NCI-H1417 treated with DMSO at 0.1 percent for 48 hours (cell line): ENCODE measurements around the gene L3MBTL4.
"Not testable (repeated sequence)": the region's sequence is repeated elsewhere in the genome, so short reads cannot be mapped to it uniquely, and the experiment has no call there.

ENCODE experiments used
- DNase-seq: peaks from one replicate; lab custom pipeline; 2025; lab: John Stamatoyannopoulos, UW

Gene L3MBTL4

GRCh38 chr18:6310714-6311113 is 104.0 kb downstream of the L3MBTL4 start:
- DNase-seq = no peak

- DNase-seq = no peak
These were observed 116.8 kb downstream of the L3MBTL4 start for GRCh38 chr18:6297875-6298274.

- no peak for DNase-seq
These were observed 120.4 kb downstream of the L3MBTL4 start for GRCh38 chr18:6294148-6294784.

- DNase-seq = no peak
These were observed 124.9 kb downstream of the L3MBTL4 start for GRCh38 chr18:6289843-6290242.

- no peak for DNase-seq
These were observed 128.1 kb downstream of the L3MBTL4 start for GRCh38 chr18:6286585-6286984.

GRCh38 chr18:6284761-6285160 is 129.9 kb downstream of the L3MBTL4 start:
- no peak for DNase-seq

GRCh38 chr18:6284300-6284699 is 130.4 kb downstream of the L3MBTL4 start:
- no peak for DNase-seq

- DNase-seq = no peak
These were observed 132.8 kb downstream of the L3MBTL4 start for GRCh38 chr18:6281874-6282273.

GRCh38 chr18:6280211-6280743 is 134.4 kb downstream of the L3MBTL4 start:
- no peak for DNase-seq

- DNase-seq = no peak
These were observed 135.4 kb downstream of the L3MBTL4 start for GRCh38 chr18:6279308-6279707.

- DNase-seq = no peak
These were observed 141.3 kb downstream of the L3MBTL4 start for GRCh38 chr18:6273423-6273822.

- DNase-seq = not testable (repeated sequence)
These were observed 142.6 kb downstream of the L3MBTL4 start for GRCh38 chr18:6272144-6272543.

GRCh38 chr18:6271585-6271984 is 143.1 kb downstream of the L3MBTL4 start:
- no peak for DNase-seq

- no peak for DNase-seq
These were observed 143.9 kb downstream of the L3MBTL4 start for GRCh38 chr18:6270771-6271216.

GRCh38 chr18:6269660-6270332 is 144.9 kb downstream of the L3MBTL4 start:
- no peak for DNase-seq

GRCh38 chr18:6266212-6266611 is 148.5 kb downstream of the L3MBTL4 start:
- no peak for DNase-seq

GRCh38 chr18:6261938-6262337 is 152.8 kb downstream of the L3MBTL4 start:
- DNase-seq = no peak

GRCh38 chr18:6259324-6259723 is 155.4 kb downstream of the L3MBTL4 start:
- not testable (repeated sequence) for DNase-seq

GRCh38 chr18:6257950-6258349 is 156.8 kb downstream of the L3MBTL4 start:
- no peak for DNase-seq

- DNase-seq = no peak
These were observed 158.2 kb downstream of the L3MBTL4 start for GRCh38 chr18:6256521-6256920.

- DNase-seq = no peak
These were observed 158.8 kb downstream of the L3MBTL4 start for GRCh38 chr18:6255886-6256285.

- no peak for DNase-seq
These were observed 159.5 kb downstream of the L3MBTL4 start for GRCh38 chr18:6255116-6255705.

- no peak for DNase-seq
These were observed 160.3 kb downstream of the L3MBTL4 start for GRCh38 chr18:6254456-6254855.
